Astrocyte of the cerebellum (primary cell): ENCODE results near the gene HLA-F.

Source experiments
- DNase-seq: peaks from one replicate; pipeline ENCODE4 v3.0.0-alpha.2; 2011; ENCODE audit warnings: low read depth
- H3K4me3 ChIP-seq: 2 replicates; pipeline ENCODE4 v1.5.1; 2011; ENCODE audit warnings: mild to moderate bottlenecking, low read depth, low read length, moderate library complexity
- CTCF ChIP-seq: IDR thresholded peaks from 2 replicates; pipeline ENCODE4 v1.5.1; 2012; ENCODE audit warnings: low read length, low read depth, moderate library complexity, mild to moderate bottlenecking; ENCODE audit errors: missing control alignments
- in situ Hi-C: cut with HindIII; loops from 2 replicates; pipeline ENCODE4 v1.10.0; 2017; ENCODE audit warnings: low sequenced_read_pairs

The HLA-F gene

GRCh38 chr6:29705389-29706231 lies 17.6 kb upstream of the HLA-F start:
- H3K4me3 ChIP-seq = no peak overlapping the region
- peak; percentile 15 for DNase-seq
- in situ Hi-C loops = no loop called here
- TF ChIP-seq CTCF = peak; percentile 40

- no peak for DNase-seq
- TF ChIP-seq CTCF = no peak
- in situ Hi-C loops = no loop called here
- H3K4me3 ChIP-seq = no peak overlapping the region
These were observed 14.6 kb upstream of the HLA-F start for GRCh38 chr6:29708432-29709179.

GRCh38 chr6:29709188-29709587 lies 14.0 kb upstream of the HLA-F start:
- no peak overlapping the region for H3K4me3 ChIP-seq
- no peak for TF ChIP-seq CTCF
- in situ Hi-C loops = no loop called here

GRCh38 chr6:29710281-29710941 lies 12.8 kb upstream of the HLA-F start:
- DNase-seq = no peak
- no peak overlapping the region for H3K4me3 ChIP-seq
- in situ Hi-C loops = no loop called here
- TF ChIP-seq CTCF = no peak

More at GRCh38 chr6:29709188-29709587, 14.0 kb upstream of the HLA-F start:
- no peak for DNase-seq

- in situ Hi-C loops = no loop called here
- H3K4me3 ChIP-seq = no peak overlapping the region
- DNase-seq = no peak
- TF ChIP-seq CTCF = no peak
These were observed 2.4 kb upstream of the HLA-F start for GRCh38 chr6:29720863-29721262.
